ENCODE measurements around the gene SMCO2.

The SMCO2 gene

DNA sequence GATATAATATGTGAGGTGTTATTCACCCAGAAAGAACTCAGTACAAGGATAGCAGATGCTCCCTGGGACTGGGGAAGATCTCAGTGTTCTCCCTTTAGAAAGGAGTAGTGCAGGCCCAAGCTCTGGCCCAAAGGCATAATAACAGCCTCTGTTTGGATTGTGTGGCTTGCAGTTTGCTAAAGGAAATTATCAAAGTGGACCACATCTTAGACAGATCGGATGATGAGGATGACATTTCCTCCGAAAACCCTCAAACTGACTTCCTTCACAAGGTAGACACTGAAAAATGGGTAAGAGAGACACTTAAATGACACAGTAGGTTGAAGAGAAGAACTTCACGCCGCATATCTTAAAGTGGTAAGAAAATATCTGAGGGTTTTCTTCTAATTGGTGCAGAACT is 26.1 kb downstream of the SMCO2 start:
- TF ChIP-seq, protein P1, sequence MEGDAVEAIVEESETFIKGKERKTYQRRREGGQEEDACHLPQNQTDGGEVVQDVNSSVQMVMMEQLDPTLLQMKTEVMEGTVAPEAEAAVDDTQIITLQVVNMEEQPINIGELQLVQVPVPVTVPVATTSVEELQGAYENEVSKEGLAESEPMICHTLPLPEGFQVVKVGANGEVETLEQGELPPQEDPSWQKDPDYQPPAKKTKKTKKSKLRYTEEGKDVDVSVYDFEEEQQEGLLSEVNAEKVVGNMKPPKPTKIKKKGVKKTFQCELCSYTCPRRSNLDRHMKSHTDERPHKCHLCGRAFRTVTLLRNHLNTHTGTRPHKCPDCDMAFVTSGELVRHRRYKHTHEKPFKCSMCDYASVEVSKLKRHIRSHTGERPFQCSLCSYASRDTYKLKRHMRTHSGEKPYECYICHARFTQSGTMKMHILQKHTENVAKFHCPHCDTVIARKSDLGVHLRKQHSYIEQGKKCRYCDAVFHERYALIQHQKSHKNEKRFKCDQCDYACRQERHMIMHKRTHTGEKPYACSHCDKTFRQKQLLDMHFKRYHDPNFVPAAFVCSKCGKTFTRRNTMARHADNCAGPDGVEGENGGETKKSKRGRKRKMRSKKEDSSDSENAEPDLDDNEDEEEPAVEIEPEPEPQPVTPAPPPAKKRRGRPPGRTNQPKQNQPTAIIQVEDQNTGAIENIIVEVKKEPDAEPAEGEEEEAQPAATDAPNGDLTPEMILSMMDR (IDR thresholded peaks at IDR 0.05), result no peak
- Histone ChIP-seq H3K27ac (no peak overlapping the region), H3K4me3 (no peak overlapping the region)
- DNase-seq (ENCODE audit: low spot score), result no peak

DNA sequence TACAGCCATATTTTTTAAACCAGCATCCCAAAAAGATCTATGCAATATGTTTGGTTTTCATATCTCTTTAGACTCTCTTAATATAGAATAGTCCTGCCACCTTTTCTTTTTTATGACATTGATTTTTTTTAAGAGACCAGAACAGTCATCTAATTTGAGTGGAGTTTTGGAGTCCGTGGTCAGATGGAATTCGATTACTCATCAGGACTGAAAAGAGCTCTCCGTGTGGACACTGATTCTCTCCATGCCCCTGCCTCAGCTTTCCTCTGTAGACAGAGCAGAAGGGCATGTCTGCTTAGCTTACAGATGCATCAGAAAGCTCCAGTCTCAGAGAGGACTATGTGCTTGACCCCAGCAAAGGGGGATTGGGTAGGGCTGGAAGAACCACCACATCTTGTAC is 27.8 kb downstream of the SMCO2 start:
- Histone ChIP-seq H3K27ac (no peak overlapping the region), H3K4me3 (no peak overlapping the region)
- no peak for DNase-seq (ENCODE audit: low spot score)
- TF ChIP-seq, protein P1 (IDR thresholded peaks at IDR 0.05), result no peak

GRCh38 chr12:27477049-27477448 is 30.5 kb downstream of the SMCO2 start:
- TF ChIP-seq, protein P1 (IDR thresholded peaks at IDR 0.05), result no peak
- DNase-seq (ENCODE audit: low spot score), result no peak
- H3K4me3 ChIP-seq, result no peak overlapping the region
- H3K27ac ChIP-seq, result no peak overlapping the region

DNA sequence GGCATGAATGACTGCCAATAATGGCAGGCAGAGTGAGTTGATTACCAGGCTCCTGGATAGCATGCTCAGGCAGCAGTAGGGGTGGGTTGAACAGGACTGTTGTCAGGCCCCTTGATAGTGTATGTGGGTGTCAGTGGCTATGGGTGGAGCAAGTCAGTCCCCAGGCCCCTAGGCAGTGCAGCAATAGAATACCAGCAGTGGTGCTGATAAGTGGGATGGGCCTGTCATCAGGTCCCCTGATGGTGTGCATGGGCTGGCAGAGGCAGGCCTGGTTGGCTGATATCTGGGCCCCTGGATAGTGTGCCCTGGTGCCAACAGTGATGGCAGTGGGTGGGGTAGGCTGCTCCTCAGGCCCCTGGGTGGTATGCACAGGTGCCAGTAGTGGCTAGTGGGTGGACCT is 32.4 kb downstream of the SMCO2 start:
- DNase-seq (ENCODE audit: low spot score), result no peak
- no peak overlapping the region for H3K4me3 ChIP-seq
- TF ChIP-seq, protein P1 (IDR thresholded peaks at IDR 0.05), result no peak
- H3K27ac ChIP-seq, result no peak overlapping the region

DNA sequence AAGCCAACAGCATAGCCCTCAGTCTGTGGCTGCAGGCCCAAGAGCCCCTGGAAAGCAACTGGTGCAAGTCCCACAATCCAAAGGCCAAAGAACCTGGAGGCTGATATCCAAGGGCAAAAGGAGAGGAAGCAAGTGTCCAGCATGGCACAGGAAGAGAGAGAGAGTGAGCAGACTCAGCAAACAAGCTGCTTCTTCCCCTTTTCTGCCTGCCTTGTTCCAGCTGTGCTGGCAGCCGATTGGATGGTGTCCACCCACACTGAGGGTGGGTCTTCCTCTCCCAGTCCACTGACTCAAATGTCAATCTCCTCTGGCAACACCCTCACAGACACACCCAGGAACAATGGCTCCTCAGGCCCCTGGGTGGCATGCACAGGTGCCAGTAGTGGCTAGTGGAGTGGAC is 33.5 kb downstream of the SMCO2 start:
- no peak for DNase-seq (ENCODE audit: low spot score)
- Histone ChIP-seq H3K27ac (no peak overlapping the region), H3K4me3 (no peak overlapping the region)
- TF ChIP-seq, protein P1 (IDR thresholded peaks at IDR 0.05), result no peak

- TF ChIP-seq, protein P1 (IDR thresholded peaks at IDR 0.05), result no peak
- no peak overlapping the region for H3K4me3 ChIP-seq
Measured at GRCh38 chr12:27486961-27487360, 40.4 kb downstream of the SMCO2 start.

DNA sequence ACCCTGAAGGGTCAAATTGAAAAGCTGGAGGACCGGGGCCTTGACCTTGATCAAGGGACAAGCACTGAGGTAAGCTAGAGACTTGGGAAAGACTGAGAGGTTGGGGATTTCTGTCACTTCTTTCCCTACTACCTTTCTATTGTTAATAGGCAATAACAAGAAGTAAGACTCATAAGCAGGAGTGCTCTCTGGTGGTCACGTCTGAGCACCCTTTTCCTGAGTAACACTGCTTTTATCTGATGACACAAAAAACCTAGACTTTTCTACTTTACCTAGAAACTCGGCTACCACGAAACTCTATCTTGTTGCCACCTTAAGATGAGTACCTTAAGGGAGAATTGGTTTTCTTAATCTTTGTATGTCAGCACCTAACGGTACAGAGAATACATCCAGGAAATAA is 41.9 kb downstream of the SMCO2 start:
- no peak for DNase-seq (ENCODE audit: low spot score)
- TF ChIP-seq, protein P1 (IDR thresholded peaks at IDR 0.05), result no peak
- H3K4me3 ChIP-seq, result no peak overlapping the region

More at GRCh38 chr12:27486961-27487360, 40.4 kb downstream of the SMCO2 start:
- no peak overlapping the region for H3K27ac ChIP-seq
- no peak for DNase-seq (ENCODE audit: low spot score)

More for the DNA sequence above, 41.9 kb downstream of the SMCO2 start:
- H3K27ac ChIP-seq, result no peak overlapping the region
